Esophagus (tissue), 2 donors: ENCODE results near the gene MIPEP. TPM values are rescaled to one million over a fixed set of nuclear protein-coding genes. Genes with fewer than 3 reads are reported as not detected.
"Not testable (repeated sequence)": the region's sequence is repeated elsewhere in the genome, so short reads cannot be mapped to it uniquely, and the experiment has no call there.

Experiments
- H3K27ac ChIP-seq, 2 donors: one replicate each; pipeline ENCODE4 v1.5.1; 2013; ENCODE audit warnings: low read depth in 2 of 2, mild to moderate bottlenecking in 2 of 2, inconsistent platforms in 1 of 2, low read length in 1 of 2, moderate library complexity in 1 of 2
- H3K27me3 ChIP-seq, 2 donors: one replicate each; pipeline ENCODE4 v1.6.1; 2013; ENCODE audit warnings: low read length in 2 of 2, control low read depth in 1 of 2, mild to moderate bottlenecking in 1 of 2; ENCODE audit not compliant: insufficient read depth in 2 of 2, control insufficient read depth in 1 of 2
- H3K36me3 ChIP-seq, 2 donors: one replicate each; pipeline ENCODE4 v1.6.1; 2013; ENCODE audit warnings: low read length in 1 of 2; ENCODE audit not compliant: control insufficient read depth in 2 of 2, insufficient read depth in 2 of 2
- H3K4me1 ChIP-seq, 2 donors: one replicate each; pipeline ENCODE4 v1.6.1; 2013; ENCODE audit warnings: low read length in 1 of 2; ENCODE audit not compliant: control insufficient read depth in 2 of 2, insufficient read depth in 2 of 2
- H3K4me3 ChIP-seq, 2 donors: one replicate each; pipeline ENCODE4 v1.5.1; 2013; ENCODE audit warnings: low read length in 2 of 2, mild to moderate bottlenecking in 2 of 2, low read depth in 1 of 2, moderate library complexity in 1 of 2
- H3K9me3 ChIP-seq, 2 donors: one replicate each; pipeline ENCODE4 v1.6.1; 2013; ENCODE audit warnings: mild to moderate bottlenecking in 2 of 2, low read depth in 1 of 2, low read length in 1 of 2, moderate library complexity in 1 of 2; ENCODE audit not compliant: control insufficient read depth in 2 of 2, insufficient read depth in 1 of 2
- WGBS, 2 donors: extraction: QIAGEN DNeasy Blood & Tissue Kit; methylation state at CpG; one replicate each; pipeline ENCODE4 v1.1.7; 2013; 5-methylcytosine and 5-hydroxymethylcytosine counted together
- polyA plus RNA-seq, 2 donors: library from polyadenylated mRNA; stranded (reverse); fragments of 200-250 nt; gene quantifications; one replicate each; pipeline ENCODE4 v1.2.3, GENCODE V29; 2013
- donor health status: healthy with polysubstance abuse.
- donor health status: Bipolar disorder and iron deficiency.

Gene MIPEP
- polyA plus RNA-seq, 2 donors: 16.3 to 16.7 TPM

- H3K27ac ChIP-seq, H3K9me3 ChIP-seq: not testable (repeated sequence)
- WGBS, 2 donors: 89 to 100% methylated on average over 2 to 3 of the region's 4 CpGs
Measured at GRCh38 chr13:23893791-23894190, 4.6 kb upstream of the MIPEP start.

GRCh38 chr13:23889615-23890607 is 711 bp upstream of the MIPEP start:
- Histone ChIP-seq H3K27ac (peak overlapping the region; percentile 94 to 96), H3K4me3 (peak overlapping the region; percentile 87 to 90), H3K9me3 (no peaks in the 10 kb centered on the region), H3K4me1 (no peaks in the 10 kb centered on the region), H3K36me3 (no peaks in the 10 kb centered on the region), H3K27me3 (no peaks in the 10 kb centered on the region)
- 26 to 30% methylated on average over 15 of the region's 15 CpGs for whole genome bisulfite sequencing, 2 donors

More at GRCh38 chr13:23893791-23894190, 4.6 kb upstream of the MIPEP start:
- H3K36me3 ChIP-seq, H3K4me3 ChIP-seq, H3K4me1 ChIP-seq, H3K27me3 ChIP-seq: not testable (repeated sequence)

GRCh38 chr13:23884361-23884760 is 4.8 kb downstream of the MIPEP start:
- H3K36me3 ChIP-seq, H3K9me3 ChIP-seq, H3K27me3 ChIP-seq, H3K4me3 ChIP-seq, H3K4me1 ChIP-seq, H3K27ac ChIP-seq: not testable (repeated sequence)
- WGBS, 2 donors: 82 to 95% methylated on average over 3 of the region's 3 CpGs

GRCh38 chr13:23883255-23883654 is 5.9 kb downstream of the MIPEP start:
- no peak overlapping the region for H3K4me3 ChIP-seq
- H3K27me3 ChIP-seq: no peaks in the 10 kb centered on the region
- peaks cover 3 to 5% of the 10 kb centered on the region in 2 donors for H3K36me3 ChIP-seq
- no peak overlapping the region for H3K27ac ChIP-seq
- no peaks in the 10 kb centered on the region for H3K9me3 ChIP-seq
- H3K4me1 ChIP-seq: no peaks in the 10 kb centered on the region
- 93 to 95% methylated on average over 4 of the region's 4 CpGs for WGBS, 2 donors

GRCh38 chr13:23881402-23881800 is 7.8 kb downstream of the MIPEP start:
- not testable (repeated sequence) for H3K36me3 ChIP-seq, H3K27me3 ChIP-seq, H3K4me3 ChIP-seq, H3K4me1 ChIP-seq, H3K27ac ChIP-seq, H3K9me3 ChIP-seq
- WGBS, 2 donors: 90 to 94% methylated on average over 8 of the region's 8 CpGs

GRCh38 chr13:23880493-23881401 is 8.5 kb downstream of the MIPEP start:
- not testable (repeated sequence) for H3K9me3 ChIP-seq, H3K36me3 ChIP-seq, H3K4me3 ChIP-seq, H3K27me3 ChIP-seq, H3K4me1 ChIP-seq, H3K27ac ChIP-seq
- WGBS, 2 donors: 84 to 90% methylated on average over 14 to 16 of the region's 18 CpGs

- H3K27me3 ChIP-seq: no peaks in the 10 kb centered on the region
- no peaks in the 10 kb centered on the region for H3K4me1 ChIP-seq
- WGBS, 2 donors: 88 to 94% methylated on average over 4 of the region's 4 CpGs
- no peak overlapping the region for H3K4me3 ChIP-seq
- no peak overlapping the region for H3K27ac ChIP-seq
- H3K9me3 ChIP-seq: no peaks in the 10 kb centered on the region
- H3K36me3 ChIP-seq: peaks cover 0 to 6% of the 10 kb centered on the region in 2 donors
Measured at GRCh38 chr13:23877286-23877685, 11.9 kb downstream of the MIPEP start.

GRCh38 chr13:23876265-23876664 is 12.9 kb downstream of the MIPEP start:
- Histone ChIP-seq H3K4me1 (no peaks in the 10 kb centered on the region), H3K27me3 (no peaks in the 10 kb centered on the region), H3K36me3 (peaks cover 0 to 6% of the 10 kb centered on the region in 2 donors), H3K9me3 (no peaks in the 10 kb centered on the region), H3K4me3 (no peak overlapping the region), H3K27ac (no peak overlapping the region)
- 51 to 64% methylated on average over 2 of the region's 2 CpGs for WGBS, 2 donors

- H3K27ac ChIP-seq: no peak overlapping the region
- no peaks in the 10 kb centered on the region for H3K36me3 ChIP-seq
- H3K4me3 ChIP-seq: no peak overlapping the region
- WGBS, 2 donors: 87 to 89% methylated on average over 2 of the region's 2 CpGs
- H3K27me3 ChIP-seq: no peaks in the 10 kb centered on the region
- H3K9me3 ChIP-seq: no peaks in the 10 kb centered on the region
- H3K4me1 ChIP-seq: peaks cover 0 to 7% of the 10 kb centered on the region in 2 donors
Measured at GRCh38 chr13:23871616-23872220, 17.5 kb downstream of the MIPEP start.
